Measurements from ENCODE around the gene CIDEC. TPM values are rescaled to one million over a fixed set of nuclear protein-coding genes. Genes with fewer than 3 reads are reported as not detected.

Gene CIDEC, protein sequence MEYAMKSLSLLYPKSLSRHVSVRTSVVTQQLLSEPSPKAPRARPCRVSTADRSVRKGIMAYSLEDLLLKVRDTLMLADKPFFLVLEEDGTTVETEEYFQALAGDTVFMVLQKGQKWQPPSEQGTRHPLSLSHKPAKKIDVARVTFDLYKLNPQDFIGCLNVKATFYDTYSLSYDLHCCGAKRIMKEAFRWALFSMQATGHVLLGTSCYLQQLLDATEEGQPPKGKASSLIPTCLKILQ
- total RNA-seq, result 1 to 10 TPM in 1 of 4 donors, under 1 TPM in 1, not detected in 2; 0.26 to 1.1 TPM

DNA sequence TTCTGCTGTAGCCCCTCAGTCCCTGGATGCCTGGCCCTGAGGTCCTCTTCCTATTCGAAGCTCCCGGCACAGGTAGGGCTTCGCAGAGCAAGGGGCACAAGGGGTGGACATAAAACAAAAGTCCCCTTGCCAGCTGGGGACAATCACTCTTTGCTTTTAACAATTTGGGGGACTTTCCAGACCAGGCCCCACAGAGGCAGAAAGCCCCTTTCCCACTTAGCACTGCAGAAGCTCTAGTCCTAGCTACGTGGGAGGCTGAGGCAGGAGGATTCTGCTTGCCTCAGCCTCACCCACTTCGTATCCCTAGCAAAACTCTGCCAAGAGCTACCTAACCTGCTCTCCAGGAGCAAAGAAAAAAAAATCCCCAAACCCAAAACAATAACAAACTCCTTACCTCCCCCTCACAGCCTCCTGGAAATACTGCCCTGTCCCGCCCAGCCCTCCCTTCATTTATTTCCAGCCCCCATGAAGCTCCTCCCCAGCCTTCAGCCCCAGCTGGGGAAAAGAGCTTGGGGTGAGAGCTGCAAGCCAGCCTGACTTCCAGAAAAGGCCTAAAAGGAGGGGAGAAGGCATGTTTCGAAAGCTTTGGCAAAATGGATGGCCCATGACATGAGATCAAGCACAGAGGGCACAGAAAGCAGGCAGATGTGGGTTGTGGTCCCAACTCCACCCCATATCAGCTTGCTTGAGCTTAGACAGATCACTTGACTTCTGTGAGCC lies at the start of gene CIDEC:
Gene CIDEC, minus strand, starts transcription at position 424 of the 720 bp plus-strand sequence. CDS start 1,767 bp downstream, outside the sequence.
- DNase-seq, result peak in 1 of 2 donors; percentile 60
- TF ChIP-seq, protein P1, sequence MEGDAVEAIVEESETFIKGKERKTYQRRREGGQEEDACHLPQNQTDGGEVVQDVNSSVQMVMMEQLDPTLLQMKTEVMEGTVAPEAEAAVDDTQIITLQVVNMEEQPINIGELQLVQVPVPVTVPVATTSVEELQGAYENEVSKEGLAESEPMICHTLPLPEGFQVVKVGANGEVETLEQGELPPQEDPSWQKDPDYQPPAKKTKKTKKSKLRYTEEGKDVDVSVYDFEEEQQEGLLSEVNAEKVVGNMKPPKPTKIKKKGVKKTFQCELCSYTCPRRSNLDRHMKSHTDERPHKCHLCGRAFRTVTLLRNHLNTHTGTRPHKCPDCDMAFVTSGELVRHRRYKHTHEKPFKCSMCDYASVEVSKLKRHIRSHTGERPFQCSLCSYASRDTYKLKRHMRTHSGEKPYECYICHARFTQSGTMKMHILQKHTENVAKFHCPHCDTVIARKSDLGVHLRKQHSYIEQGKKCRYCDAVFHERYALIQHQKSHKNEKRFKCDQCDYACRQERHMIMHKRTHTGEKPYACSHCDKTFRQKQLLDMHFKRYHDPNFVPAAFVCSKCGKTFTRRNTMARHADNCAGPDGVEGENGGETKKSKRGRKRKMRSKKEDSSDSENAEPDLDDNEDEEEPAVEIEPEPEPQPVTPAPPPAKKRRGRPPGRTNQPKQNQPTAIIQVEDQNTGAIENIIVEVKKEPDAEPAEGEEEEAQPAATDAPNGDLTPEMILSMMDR (IDR thresholded peaks at IDR 0.05), result no peak
- no peak for TF ChIP-seq POLR2A (IDR thresholded peaks at IDR 0.05)
- intact Hi-C loops (cut with DNase I; ENCODE audit: low total_unique reads), result no loop called here
- Histone ChIP-seq H3K27me3 (no peaks in the 10 kb centered on the region), H3K4me3 (no peak within 1 kb of the TSS), H3K36me3 (no peaks in the 10 kb centered on the region), H3K27ac (peak within 1 kb of the TSS; percentile 73 to 82), H3K9me3 (no peaks in the 10 kb centered on the region), H3K4me1 (peaks cover 0 to 5% of the 10 kb centered on the region in 2 donors)

DNA sequence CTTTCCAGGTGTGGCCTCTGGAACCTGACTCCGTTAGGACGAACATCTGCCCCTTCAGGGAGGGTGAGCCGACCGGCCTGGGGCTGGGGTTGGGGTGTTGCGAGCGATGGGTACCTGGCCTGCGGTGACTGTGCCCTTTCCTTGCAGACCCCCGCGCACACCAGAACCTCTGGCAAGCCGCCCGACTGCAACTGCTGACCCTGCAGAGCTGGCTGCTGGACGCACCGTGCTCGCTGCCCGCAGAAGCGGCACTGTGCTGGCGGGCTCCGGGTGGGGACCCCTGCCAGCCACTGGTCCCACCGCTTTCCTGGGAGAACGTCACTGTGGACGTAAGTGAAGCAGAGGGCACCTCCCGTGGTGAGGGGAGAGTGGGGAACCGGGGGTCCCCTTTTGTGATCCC lies 48.1 kb upstream of the CIDEC start:
- Histone ChIP-seq H3K4me1 (no peaks in the 10 kb centered on the region), H3K9me3 (no peaks in the 10 kb centered on the region), H3K4me3 (no peak overlapping the region), H3K36me3 (no peaks in the 10 kb centered on the region), H3K27ac (no peak overlapping the region), H3K27me3 (no peaks in the 10 kb centered on the region)
- intact Hi-C loops (cut with DNase I; ENCODE audit: low total_unique reads), result no loop called here
- TF ChIP-seq, protein P1 (IDR thresholded peaks at IDR 0.05), result no peak
- TF ChIP-seq POLR2A (IDR thresholded peaks at IDR 0.05), result no peak
- DNase-seq, result no peak

DNA sequence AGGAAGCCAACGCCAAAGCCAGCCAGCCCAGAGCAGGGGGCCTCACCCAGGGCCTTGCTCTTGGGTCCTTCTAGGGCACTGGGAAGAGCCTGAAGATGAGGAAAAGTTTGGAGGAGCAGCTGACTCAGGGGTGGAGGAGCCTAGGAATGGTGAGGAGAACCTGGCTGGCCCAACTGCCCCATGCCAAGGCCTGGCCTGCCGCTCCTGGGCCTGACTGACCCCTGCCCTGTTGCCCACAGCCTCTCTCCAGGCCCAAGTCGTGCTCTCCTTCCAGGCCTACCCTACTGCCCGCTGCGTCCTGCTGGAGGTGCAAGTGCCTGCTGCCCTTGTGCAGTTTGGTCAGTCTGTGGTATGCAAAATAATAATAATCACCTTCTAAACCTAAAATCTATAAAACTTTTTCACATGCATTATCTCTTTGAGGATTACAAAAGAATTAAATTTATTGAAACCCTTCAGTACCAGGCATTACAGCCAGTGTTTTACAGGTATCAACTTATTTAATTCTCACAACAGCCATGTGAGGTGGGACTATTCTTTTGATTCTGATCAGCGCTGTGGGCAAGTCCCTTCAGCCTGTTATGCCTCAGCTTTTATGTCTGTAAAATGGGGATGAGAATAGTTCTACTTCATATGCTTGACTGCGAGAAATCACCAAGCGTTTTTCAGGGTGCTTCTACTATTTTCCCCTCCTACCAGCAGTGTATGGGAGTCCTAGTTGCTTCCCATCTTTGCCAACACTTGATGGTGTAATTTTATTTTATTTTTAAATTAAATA lies 38.4 kb upstream of the CIDEC start:
- Histone ChIP-seq H3K4me3 (no peak overlapping the region), H3K27me3 (no peaks in the 10 kb centered on the region), H3K4me1 (peaks cover 4 to 14% of the 10 kb centered on the region in 2 donors), H3K9me3 (no peaks in the 10 kb centered on the region), H3K36me3 (no peaks in the 10 kb centered on the region), H3K27ac (peak overlapping the region in 1 of 2 donors; percentile 93)
- no peak for DNase-seq
- intact Hi-C loops (cut with DNase I; ENCODE audit: low total_unique reads), result loop anchor here (10.0 kb wide), 1 partner anchor 54 kb away; no protein-coding TSS in a partner anchor
- TF ChIP-seq, protein P1 (IDR thresholded peaks at IDR 0.05), result no peak
- TF ChIP-seq POLR2A (IDR thresholded peaks at IDR 0.05), result no peak

DNA sequence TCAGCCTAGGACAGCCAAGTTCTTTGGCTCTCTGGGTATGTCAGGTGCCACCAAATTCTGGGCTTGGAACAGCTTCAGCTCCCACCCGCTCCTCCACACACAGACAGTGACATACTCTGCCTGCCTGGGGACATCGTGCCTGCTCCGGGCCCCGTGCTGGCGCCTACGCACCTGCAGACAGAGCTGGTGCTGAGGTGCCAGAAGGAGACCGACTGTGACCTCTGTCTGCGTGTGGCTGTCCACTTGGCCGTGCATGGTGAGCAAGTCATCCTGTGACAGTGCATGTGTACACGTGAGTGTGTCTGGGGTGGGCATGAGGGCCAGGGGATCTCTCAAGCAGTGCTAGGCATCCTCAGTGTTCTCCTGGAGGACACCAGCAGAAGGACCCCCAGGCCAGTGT lies 37.8 kb upstream of the CIDEC start:
- no peak for DNase-seq
- Histone ChIP-seq H3K4me3 (no peak overlapping the region), H3K27me3 (no peaks in the 10 kb centered on the region), H3K4me1 (peaks cover 4 to 14% of the 10 kb centered on the region in 2 donors), H3K9me3 (no peaks in the 10 kb centered on the region), H3K36me3 (no peaks in the 10 kb centered on the region), H3K27ac (peak overlapping the region; percentile 90 to 93)
- intact Hi-C loops (cut with DNase I; ENCODE audit: low total_unique reads), result loop anchor here (10.0 kb wide), 1 partner anchor 53 kb away; no protein-coding TSS in a partner anchor
- no peak for TF ChIP-seq POLR2A (IDR thresholded peaks at IDR 0.05)
- TF ChIP-seq, protein P1 (IDR thresholded peaks at IDR 0.05), result no peak
